Right hindlimb (tissue), 1 donor: ENCODE measurements around the gene MYO6.
"Not testable (repeated sequence)": the region's sequence is repeated elsewhere in the genome, so short reads cannot be mapped to it uniquely, and the experiment has no call there.

Experiments
- DNase-seq: peaks from one replicate; pipeline ENCODE4 v3.0.0-alpha.2; 2018

MYO6 gene

DNA sequence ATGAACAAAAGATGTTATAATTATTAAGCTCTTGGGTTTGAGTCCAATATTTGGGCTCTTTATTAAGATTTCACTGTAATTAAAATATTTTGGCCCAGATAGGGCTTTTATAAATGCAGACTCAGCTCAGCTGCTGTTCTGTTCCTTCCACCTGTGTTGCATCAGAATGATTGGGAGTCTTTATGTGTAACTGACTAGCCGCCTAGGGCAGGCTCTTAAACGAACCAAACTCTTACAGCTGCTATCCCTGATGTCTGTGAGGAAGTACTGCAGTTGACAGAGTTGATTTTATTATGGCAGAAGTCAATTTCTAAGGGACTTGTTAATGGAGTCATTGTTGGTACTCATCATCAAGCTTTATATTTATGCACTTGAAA is 144.7 kb downstream of the MYO6 start:
- DNase-seq, result no peak

DNA sequence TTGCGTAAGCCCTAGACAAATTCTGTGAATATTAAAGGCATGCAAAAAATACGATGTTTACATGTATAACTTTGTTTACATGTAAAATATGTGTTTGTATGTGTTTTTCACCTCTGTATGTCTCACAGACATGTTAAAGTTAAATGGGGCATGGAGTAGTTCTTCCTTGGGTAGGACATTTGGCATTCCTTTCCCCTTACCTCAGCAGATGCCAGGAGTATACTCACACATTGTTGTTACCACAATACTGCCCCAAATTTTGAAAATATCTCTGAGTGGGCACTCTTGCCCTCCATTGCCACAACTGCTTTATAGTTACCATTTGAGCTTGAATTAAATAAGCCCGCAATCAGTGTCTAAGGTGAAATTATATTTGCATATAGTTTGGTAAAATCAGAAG is 147.5 kb downstream of the MYO6 start:
- no peak for DNase-seq

DNA sequence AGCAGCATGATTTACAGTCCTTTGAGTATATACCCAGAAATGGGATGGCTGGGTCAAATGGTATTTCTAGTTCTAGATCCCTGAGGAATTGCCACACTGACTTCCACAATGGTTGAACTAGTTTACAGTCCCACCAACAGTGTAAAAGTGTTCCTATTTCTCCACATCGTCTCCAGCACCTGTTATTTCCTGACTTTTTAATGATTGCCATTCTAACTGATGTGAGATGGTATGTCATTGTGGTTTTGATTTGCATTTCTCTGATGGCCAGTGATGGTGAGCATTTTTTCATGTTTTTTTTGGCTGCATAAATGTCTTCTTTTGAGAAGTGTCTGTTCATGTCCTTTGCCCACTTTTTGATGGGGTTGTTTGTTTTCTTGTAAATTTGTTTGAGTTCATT is 151.2 kb downstream of the MYO6 start:
- not testable (repeated sequence) for DNase-seq

DNA sequence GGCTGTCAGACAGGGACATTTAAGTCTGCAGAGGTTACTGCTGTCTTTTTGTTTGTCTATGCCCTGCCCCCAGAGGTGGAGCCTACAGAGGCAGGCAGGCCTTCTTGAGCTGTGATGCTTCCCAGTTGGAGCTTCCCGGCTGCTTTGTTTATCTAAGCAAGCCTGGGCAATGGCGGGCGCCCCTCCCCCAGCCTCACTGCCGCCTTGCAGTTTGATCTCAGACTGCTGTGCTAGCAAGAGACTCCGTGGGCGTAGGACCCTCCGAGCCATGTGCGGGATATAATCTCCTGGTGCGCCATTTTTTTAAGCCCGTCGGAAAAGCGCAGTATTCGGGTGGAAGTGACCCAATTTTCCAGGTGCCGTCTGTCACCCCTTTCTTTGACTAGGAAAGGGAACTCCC is 156.1 kb downstream of the MYO6 start:
- not testable (repeated sequence) for DNase-seq

DNA sequence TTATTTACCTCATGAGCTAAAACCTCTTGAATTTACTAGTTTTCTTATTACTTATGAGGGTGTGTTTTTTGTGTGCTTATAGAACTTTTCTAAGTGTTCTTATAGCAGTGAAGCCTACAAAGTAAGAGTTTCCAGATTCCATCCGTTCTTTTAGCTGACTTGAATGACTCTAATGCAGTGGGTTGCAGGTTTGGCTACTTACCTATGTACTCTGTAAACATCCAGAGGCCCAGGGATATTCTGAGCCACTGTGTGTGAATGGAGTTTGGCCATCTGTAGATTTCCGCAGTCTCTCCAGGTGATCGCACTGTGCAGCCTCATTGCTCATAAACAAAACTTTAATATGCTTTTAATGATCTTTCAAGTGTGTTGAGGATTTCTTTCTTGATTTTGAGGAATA is 157.8 kb downstream of the MYO6 start:
- DNase-seq, result no peak

DNA sequence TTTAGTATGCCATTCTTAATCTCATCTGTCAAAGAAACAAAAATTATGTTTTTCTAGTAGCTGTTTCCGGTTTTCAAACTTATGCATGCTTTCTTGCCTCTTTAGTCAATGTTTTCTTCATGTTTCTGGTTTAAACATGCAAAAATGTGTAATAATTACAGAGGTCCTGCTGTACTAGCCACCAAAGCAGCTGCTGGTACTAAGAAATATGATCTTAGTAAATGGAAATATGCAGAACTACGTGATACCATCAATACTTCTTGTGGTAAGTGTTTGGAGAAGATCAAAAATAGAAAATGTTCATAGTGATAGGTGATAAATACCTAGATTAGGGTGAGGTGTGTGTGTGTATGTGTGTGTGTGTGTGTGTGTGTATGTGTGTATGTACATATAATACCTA is 158.4 kb downstream of the MYO6 start:
- DNase-seq, result no peak

DNA sequence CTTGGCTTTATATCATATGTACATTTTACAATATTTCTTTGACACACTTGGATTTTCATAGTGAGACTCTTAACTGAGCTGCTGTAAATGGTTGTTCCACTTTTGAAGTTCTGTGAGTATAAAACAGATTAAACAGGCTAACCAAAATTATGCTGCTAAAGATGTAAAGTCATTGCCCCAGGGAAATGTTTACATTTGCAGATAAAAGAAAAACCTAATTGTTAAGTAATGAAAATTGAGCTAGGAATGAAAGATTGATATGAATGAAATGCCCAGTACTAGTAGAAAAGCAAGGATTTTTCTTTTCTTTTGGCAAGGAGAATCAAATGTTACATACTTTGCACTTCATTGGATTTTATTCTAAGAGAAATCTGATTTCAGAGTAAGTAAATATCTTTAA is 164.0 kb downstream of the MYO6 start:
- DNase-seq, result no peak

DNA sequence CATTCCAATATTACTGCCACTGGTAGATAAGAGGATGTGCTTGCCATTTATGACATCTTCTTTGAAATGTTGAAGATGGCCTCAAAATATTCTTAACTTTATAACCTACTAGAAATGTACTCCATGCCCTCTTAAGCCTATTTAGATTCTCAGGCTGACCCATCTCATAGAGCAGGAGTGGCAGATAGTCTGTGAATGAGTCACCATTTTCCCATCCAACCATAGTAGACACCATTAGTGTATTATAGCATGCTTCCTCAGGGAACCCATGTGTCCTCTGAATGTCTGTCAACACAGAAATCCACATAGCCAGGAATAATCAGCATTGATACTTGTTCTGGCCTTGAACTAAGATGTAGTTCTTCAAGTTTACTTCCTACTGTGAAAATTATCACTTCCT is 173.2 kb downstream of the MYO6 start:
- no peak for DNase-seq

DNA sequence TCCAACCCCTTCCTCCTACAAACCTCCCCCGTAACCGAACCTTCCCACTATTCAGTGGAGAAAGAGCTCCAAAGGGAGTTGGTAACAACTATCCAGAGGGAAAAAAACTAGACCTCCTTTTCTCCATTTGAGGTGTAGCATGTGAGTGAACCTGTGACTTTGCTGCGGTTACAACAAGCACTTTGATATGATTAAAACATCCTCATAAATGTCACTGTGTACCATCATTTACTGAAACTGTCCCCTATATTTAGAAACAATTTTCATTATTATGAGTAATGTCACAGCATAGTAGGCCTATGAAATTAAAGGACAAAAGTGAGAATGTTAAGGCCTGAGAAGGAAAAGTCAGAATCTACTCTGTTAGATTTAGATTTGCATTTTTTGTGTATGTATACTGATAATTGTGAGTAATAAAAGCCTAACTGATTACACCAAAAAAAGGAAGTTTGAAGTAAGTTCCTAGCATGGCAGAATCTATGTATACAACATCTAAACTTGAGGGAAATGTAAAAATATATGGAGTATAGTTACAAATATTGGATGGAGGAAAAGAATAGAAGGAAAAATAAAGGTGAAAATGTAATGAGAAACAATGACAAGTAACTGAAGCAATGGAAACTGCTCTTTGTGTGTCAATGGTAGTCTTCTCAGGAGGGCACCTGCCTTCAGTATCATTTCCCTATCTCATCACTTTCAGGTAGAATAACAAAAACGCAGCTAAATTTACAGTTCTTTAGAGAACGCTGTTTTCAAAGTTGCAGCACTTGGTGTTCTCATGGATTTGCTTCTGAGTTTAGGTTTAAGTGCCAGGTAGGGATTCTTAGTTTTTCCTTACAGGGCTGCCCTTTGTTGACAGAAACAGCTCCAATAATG is 177.5 kb downstream of the MYO6 start:
- no peak for DNase-seq

DNA sequence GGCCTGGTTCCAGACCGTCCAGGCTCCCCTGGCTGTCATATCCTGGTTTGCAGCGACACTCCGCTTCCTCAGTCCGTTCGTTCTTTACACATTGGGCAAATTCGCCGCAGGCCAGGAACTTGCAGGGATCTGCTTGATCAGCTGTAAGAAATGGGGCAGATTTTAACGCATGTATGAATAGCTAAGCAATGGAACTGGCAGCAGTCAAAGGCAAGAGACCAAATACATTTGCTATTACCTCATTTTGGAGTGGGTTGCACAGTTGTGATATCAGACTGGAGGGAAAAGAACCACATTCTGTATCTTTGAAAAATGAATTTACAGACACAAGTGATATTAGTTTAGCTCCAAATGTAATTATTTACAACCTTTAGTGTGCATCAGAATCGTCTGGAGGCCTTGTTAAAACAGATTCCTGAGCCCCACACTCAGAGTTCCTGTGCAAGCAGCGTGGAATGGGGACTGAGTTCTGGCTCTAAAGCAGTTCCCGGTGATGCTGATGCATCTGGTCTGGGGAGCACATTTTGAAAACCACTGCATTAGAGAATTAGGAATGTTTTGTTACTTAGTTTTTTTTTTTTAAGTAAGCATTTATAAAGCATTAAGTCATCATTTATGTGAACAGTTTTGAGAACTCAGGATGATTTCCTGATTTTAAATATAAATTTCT is 182.1 kb downstream of the MYO6 start:
- peak; percentile 51 for DNase-seq

DNA sequence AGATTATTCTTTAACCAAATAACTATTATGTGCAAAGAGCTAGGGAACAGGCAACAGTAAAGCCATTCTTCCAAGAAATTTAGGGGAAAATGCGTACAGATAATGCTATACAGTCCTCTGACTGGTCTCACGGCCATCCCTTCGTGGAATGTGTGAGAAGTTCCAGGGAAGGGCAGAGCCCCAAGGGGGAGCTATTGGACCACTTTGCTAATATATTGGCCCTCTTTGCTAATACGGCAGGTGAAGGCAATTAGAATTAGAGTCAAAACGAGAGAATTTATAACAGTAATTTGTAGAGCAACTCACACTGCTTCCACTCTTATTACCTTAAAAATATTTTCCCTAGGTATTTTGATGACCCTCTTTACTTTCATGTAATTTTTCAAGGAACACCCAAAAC is 183.0 kb downstream of the MYO6 start:
- peak; percentile 23 for DNase-seq

DNA sequence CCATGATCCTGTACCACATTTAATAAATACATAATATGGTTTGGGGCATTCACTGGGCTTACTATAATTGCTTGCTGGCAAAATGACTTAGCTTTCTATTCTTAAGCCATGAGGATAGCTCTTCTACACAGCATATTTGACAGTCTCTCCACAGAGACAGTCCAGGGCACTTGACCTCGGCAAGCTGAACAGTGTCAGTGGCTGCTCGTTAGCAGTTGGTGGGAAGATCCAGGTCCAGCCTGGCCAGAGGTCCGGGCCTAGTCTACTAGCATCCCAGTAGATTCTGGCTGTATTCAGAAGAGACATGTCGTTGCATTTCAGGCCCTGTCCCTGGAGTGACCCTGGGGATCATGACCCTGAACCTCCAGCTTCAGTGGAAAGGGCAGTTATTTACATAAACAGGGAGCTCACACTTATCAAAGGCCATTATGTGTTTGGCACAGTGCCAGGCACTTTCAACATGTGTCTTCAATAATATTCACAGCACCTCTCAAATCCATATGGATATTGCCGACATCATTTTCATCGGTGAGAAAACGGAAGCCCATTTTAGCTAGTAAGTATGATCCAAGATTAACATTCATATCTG is 184.4 kb downstream of the MYO6 start:
- DNase-seq, result no peak

DNA sequence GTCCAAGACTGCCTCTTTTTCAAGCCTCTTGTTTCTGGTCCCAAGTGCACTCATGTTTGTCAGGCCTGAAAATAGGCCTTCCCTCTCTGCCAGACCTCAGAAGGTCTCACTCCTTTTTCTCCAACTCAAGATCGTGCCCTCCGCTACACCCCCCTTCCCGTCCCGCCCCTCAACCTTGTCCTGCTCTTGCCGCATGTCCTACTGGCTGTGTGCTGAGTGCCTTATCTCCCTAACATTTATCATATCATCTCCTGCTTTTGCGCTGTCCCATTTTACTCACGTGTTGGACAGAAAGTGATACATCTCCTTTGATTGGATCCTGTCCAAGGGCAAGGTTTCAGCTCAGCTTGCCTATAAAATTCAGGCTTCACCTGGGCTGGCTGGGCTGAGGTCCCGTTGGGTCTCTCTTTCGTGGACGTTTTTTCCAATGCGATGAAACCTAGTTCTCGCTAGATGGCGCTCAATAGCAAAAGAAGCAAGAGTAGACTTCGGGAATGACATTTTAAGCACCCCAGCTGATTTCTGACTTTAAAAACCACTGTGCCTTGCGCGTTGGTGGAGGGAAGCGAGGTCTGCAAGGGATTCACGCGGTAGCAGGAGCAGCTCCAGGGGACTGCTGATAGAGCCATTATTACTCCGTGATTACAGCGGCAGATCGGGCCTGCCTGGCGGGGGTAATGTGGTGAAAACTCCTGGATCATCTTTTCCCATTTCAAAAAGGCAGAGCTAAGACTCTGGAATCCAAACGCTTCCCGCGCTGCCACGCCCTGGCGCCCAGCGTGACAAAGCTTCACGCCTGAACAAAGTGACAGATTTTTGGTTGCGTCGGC is 185.8 kb downstream of the MYO6 start:
- DNase-seq, result peak; percentile 71

DNA sequence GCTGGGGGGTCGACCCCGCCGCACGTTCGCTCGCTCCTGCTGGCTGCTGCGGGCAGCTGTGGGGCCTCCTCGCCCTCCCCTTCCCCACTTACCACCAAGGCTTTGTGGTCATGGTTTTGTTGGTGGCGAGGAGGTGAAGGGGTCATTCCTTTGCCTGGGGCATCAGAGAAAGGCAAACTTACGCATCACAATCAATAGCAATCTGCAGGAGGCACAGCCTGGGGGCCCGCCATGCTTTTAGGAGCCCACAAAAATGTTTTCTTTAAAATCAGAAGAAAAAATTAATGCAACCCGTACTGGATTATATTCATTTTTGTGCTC is 186.4 kb downstream of the MYO6 start:
- DNase-seq, result no peak

DNA sequence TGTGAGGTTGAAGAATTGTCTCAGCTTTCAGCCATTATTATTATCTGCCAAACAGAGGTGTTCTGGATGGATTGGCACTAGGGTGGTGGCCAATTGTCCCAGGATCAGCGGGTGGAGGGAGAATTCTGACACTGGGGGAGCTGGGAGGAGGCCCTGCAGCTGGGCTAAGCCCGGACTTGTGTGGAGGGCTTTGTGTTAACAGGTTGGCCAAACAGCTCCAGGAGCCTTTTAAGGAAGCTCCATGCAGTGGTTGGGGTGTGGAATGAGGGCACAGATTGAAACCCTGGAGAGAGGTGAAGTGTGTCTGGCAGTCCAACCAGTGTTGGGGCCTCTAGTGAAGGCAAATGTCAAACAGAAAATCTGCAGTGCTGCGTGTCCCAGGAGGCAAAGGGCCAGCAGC is 187.6 kb downstream of the MYO6 start:
- no peak for DNase-seq

DNA sequence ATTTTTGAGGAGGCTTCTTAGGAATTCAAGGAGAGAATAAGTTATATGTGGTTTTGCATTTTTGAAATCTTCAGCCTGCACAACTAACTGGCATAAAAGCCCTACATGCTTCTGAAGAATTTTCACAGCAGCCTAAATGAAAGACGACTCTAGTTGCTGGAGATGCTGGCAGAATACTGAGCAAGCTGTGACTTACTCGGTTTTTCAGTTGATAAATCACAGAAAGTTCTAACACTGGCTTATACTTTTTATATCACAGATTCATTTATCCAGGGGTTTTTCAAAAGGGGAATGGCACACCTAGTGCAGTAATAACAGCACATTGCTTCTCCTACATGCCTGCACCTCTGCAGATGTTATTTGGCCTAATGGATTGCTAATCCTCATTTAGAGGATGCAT is 188.8 kb downstream of the MYO6 start:
- DNase-seq, result no peak

DNA sequence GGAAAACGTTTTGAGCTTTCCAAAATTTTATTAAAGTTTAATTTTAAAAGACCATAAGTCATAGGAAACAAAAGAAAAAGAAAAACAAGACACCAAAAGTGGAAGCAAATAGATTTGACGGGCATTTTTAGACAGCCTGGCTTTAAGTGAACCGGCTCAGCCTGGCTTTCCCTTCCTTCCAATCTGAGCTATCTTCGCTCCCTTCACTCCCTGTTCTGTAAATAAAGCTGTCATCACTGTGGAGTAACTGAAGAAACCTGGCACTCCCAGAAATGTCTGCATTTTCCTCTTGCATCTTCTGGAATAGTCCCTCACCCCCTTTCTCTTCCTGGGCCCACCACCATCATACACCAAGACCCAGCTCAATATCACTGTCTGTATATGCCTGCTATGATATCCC is 191.5 kb downstream of the MYO6 start:
- no peak for DNase-seq

DNA sequence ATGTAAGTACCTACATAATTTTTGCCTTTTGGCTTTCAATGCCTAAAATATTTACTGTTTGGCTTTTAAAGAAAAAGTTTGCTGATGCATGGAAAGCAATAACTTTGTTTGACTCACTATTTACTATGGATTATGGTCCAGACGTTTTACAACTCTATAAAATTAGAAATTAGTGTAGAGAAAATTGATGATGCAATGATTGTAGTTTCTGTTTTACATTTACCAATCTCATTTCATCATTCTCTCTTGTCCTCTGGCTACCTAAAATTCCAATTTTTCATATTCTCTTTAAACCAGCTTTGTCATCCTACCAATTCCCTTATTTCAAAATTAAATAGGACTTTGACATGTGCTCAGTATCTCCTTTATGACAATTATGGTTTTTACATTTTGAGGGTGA is 192.5 kb downstream of the MYO6 start:
- DNase-seq, result no peak

DNA sequence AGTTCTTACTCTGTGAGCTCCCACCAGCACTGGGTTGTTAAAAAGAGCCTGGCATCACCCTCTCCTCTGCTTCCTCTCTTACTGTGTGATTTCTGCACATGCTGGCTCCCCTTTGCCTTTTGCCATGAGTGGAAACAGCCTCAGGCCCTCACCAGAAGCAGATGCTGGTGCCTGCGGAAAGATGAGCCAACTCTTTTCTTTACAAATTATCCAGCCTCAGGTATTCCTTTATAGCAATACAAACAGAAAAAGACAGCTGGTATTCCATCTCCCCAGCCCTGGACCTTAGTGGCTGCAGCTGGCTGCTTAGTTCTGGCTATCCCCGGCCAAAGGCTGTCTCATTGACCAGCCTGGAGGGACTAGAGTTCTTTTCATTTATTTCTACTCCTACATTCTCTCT is 194.3 kb downstream of the MYO6 start:
- no peak for DNase-seq

DNA sequence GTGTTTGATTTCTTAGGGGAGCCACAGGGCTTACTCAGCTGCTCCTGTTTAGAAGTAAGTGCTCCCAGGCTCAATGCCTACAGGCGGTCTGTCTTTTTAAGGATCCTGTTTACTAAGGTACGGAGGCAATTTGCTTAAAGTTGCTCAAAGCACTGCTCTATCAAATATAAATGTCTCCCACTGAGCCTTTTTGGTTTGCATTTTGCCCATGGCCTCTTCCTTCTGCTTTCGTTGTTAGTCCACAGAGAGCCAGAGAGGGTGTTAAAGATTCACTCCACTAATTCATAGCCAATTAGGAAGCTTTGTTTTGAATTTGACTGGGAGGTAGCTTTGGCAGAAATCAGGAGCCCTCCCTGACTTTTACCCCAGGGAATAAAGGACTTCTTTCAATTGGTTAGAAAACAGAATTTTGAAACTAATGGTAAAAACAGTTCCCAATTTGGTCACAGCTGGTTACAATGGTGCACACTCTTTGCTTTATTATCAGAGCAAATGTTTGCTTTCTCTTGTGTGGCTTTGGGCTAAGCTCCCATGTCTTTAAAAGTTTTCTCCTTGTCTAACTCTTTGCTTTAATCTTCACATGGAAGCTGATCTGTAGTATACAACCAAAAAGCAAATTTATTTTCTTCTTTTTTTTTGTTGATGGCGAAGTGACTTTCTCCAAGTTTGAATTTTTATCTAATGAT is 197.2 kb downstream of the MYO6 start:
- no peak for DNase-seq

DNA sequence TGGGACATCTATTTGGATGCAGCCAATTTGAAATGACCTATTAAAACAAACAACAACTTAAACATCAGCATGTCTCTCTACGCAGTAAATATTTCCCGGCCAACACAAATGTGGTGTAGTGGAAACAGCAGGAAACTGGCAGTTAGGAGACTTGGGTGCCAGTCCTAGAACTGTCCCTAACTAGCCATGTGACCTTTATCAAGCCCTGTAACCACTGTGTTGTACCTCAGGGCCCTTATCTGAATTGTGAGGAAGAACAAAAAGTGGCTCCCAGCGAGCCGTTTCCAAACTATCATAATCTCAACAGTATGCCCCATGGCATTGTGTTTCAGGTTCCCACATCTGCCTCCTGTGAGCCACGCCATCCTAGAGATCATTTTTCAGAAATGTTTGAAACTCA is 198.9 kb downstream of the MYO6 start:
- no peak for DNase-seq

DNA sequence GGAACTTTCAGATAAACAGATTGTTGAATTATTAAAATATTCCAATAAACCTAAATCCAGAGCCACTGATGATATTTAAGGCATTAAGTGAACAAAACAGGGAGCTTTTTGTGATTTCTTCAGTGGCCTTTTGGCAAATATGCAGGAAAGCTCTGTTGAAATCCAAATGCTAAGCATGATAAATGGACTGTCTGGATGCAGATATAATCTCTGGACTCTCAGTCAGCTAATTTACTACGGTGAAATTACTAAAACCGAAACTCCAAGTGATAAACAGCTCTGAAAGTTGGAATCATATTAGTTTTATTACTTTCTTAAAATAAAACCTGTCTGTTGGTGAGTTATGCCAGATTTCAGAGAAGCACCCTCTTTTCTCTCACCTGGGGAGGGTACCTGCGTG is 203.1 kb downstream of the MYO6 start:
- DNase-seq, result no peak

DNA sequence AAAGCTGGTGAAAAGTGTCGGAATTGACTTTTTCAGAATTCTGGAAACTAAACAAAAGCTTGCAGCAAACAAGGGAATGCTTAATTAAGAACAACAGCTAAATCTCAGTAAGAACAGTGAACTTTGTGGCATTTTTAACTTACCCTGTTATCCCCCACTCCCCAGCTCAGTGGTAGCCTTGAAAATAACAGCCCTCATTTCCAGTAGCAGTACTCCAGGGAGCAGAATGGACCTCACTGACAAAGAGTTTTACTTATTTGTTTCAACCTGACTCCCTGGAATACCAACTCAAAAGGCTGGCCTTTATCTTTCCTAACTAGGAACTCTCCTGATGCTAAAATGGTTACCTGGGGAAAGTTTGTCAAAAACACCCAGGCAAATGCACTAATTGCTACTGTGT is 214.5 kb downstream of the MYO6 start:
- no peak for DNase-seq
